Measurements from ENCODE around the gene DLGAP1. TPM values are rescaled to one million over a fixed set of nuclear protein-coding genes. Genes with fewer than 3 reads are reported as not detected.
A peak's percentile ranks its signal among the peaks of the same experiment; 100 is the strongest.

DLGAP1 gene
- total RNA-seq, 2 experiments from 2014 or later = 0.31 to 0.36 TPM

DNA sequence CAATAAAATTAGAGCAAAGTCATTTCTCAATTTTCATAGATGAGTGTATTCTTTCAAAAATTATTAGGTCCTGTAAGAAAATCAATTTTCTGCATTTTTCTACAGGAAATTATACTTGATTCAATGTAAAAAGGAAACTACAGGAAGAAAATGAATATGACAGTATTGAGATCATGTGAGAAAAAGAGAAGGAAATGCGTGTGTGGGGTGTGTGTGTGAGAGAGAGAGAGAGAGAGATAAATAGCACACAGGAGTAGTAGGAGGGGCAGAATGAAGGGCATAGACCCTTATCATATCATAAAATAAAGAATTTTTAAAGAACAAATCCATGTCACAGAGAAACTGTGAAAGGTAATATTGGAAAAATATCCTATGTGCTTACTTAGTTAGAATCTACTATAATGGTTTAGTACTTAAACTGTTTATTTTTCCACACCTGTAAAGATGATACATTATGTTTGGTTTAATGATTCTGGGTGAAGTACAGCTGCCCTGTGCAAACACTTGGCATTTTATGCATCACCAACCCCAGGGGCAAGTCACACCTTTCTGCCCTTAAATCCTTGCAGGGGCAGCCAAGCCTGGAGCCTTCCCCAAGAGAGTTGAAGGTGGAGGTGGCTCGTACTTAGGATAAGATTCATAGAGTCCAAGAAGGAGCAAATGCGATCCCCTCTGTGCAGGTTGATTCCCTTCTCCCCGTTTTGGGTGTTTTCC is 728.7 kb downstream of the DLGAP1 start:
- Mint-ChIP-seq H3K4me1 (ENCODE audit: low read depth) (no peaks in the 10 kb centered on the region), H3K9me3 (no peaks in the 10 kb centered on the region), H3K27me3 (peaks cover 29% of the 10 kb centered on the region), H3K36me3 (ENCODE audit: low read depth) (no peaks in the 10 kb centered on the region), H3K27ac (no peak overlapping the region), H3K4me3 (no peak overlapping the region)
- no peaks in the 10 kb centered on the region for H3K36me3 ChIP-seq (ENCODE audit: insufficient read depth, low read length)
- intact Hi-C loops (cut with DNase I, micrococcal nuclease) = no loop called here
- CTCF ChIA-PET = no interaction called here
- no peak overlapping the region for H3K4me3 ChIP-seq (ENCODE audit: low read length)
- POLR2A ChIA-PET = no interaction called here
- TF ChIP-seq, protein P1, sequence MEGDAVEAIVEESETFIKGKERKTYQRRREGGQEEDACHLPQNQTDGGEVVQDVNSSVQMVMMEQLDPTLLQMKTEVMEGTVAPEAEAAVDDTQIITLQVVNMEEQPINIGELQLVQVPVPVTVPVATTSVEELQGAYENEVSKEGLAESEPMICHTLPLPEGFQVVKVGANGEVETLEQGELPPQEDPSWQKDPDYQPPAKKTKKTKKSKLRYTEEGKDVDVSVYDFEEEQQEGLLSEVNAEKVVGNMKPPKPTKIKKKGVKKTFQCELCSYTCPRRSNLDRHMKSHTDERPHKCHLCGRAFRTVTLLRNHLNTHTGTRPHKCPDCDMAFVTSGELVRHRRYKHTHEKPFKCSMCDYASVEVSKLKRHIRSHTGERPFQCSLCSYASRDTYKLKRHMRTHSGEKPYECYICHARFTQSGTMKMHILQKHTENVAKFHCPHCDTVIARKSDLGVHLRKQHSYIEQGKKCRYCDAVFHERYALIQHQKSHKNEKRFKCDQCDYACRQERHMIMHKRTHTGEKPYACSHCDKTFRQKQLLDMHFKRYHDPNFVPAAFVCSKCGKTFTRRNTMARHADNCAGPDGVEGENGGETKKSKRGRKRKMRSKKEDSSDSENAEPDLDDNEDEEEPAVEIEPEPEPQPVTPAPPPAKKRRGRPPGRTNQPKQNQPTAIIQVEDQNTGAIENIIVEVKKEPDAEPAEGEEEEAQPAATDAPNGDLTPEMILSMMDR (IDR thresholded peaks at IDR 0.05) = no peak
- DNase-seq = peak in 1 of 14 experiments; percentile 13
- H3K27me3 ChIP-seq (ENCODE audit: control insufficient read depth in 1 of 2, insufficient read depth in 2 of 2, low read length in 2 of 2) = peaks cover 0 to 11% of the 10 kb centered on the region in 2 experiments
- H3K4me1 ChIP-seq (ENCODE audit: insufficient read depth, low read length) = no peaks in the 10 kb centered on the region
- ATAC-seq (ENCODE audit: poor library complexity) = no peak
- H3K9me3 ChIP-seq (ENCODE audit: control insufficient read depth in 1 of 2, insufficient read depth in 1 of 2, low read length in 2 of 2) = peaks cover 0 to 3% of the 10 kb centered on the region in 2 experiments
- no peak overlapping the region for H3K27ac ChIP-seq (ENCODE audit: low read depth in 1 of 2, low read length in 2 of 2)

DNA sequence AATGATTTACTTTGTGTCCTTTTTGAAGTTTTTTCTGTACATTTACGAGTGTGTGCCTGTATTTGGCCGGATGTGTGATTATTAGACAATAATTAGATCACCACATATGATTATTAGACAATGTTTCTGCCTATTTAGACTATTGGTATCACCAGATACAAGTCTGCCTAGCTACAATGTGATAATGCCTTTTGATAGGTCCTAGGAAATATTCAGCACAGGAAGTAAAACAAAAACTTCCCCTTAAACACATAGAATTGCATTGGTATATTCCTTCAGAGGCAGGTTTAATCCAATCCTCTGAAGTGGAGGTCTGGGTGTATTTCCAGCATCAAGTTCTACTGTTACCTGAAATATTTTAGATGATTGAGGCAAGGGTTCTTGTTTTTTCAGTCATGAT is 730.0 kb downstream of the DLGAP1 start:
- intact Hi-C loops (cut with DNase I, micrococcal nuclease) = no loop called here
- peaks cover 0 to 11% of the 10 kb centered on the region in 2 experiments for H3K27me3 ChIP-seq (ENCODE audit: control insufficient read depth in 1 of 2, insufficient read depth in 2 of 2, low read length in 2 of 2)

DNA sequence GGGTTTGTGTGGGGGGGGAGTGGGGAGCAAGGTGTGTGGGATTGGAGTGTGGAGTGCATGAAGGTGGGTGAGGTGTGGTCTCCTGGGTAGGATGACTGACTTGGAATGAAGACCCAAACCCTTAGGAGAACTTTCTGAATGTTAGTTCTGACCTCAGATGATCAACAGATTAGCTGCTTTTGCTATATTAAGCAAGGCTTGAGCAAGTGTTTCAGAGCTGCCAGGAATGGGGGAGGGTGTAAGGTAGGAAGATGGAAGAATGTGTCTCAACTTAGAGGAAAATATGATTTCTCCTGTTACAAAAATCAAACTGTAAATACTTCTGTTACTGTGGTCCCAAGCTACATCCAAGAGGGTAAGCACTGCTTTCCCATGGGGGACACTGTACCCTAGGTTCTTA is 731.6 kb downstream of the DLGAP1 start:
- H3K36me3 ChIP-seq (ENCODE audit: insufficient read depth, low read length) = no peaks in the 10 kb centered on the region
- TF ChIP-seq, protein P1 (IDR thresholded peaks at IDR 0.05) = no peak
- ChIA-PET POLR2A (no interaction called here), CTCF (no interaction called here)
- Mint-ChIP-seq H3K36me3 (ENCODE audit: low read depth) (no peaks in the 10 kb centered on the region), H3K27me3 (peaks cover 33% of the 10 kb centered on the region), H3K4me1 (ENCODE audit: low read depth) (no peaks in the 10 kb centered on the region), H3K27ac (no peak overlapping the region), H3K9me3 (no peaks in the 10 kb centered on the region), H3K4me3 (no peak overlapping the region)
- ATAC-seq (ENCODE audit: poor library complexity) (no peak), DNase-seq (no peak)
- no peaks in the 10 kb centered on the region for H3K9me3 ChIP-seq (ENCODE audit: control insufficient read depth in 1 of 2, insufficient read depth in 1 of 2, low read length in 2 of 2)
- intact Hi-C loops (cut with DNase I, micrococcal nuclease) = no loop called here
- H3K27ac ChIP-seq (ENCODE audit: low read depth in 1 of 2, low read length in 2 of 2) = no peak overlapping the region
- H3K27me3 ChIP-seq (ENCODE audit: control insufficient read depth in 1 of 2, insufficient read depth in 2 of 2, low read length in 2 of 2) = peaks cover 0 to 11% of the 10 kb centered on the region in 2 experiments
- H3K4me1 ChIP-seq (ENCODE audit: insufficient read depth, low read length) = no peaks in the 10 kb centered on the region
- no peak overlapping the region for H3K4me3 ChIP-seq (ENCODE audit: low read length)

More for the DNA sequence above, 730.0 kb downstream of the DLGAP1 start:
- Mint-ChIP-seq H3K9me3 (no peaks in the 10 kb centered on the region), H3K36me3 (ENCODE audit: low read depth) (no peaks in the 10 kb centered on the region), H3K4me1 (ENCODE audit: low read depth) (no peaks in the 10 kb centered on the region), H3K27ac (no peak overlapping the region), H3K4me3 (no peak overlapping the region), H3K27me3 (peaks cover 33% of the 10 kb centered on the region)
- CTCF ChIA-PET = no interaction called here
- H3K4me1 ChIP-seq (ENCODE audit: insufficient read depth, low read length) = no peaks in the 10 kb centered on the region
- no peaks in the 10 kb centered on the region for H3K36me3 ChIP-seq (ENCODE audit: insufficient read depth, low read length)
- no peak overlapping the region for H3K27ac ChIP-seq (ENCODE audit: low read depth in 1 of 2, low read length in 2 of 2)
- peaks cover 0 to 3% of the 10 kb centered on the region in 2 experiments for H3K9me3 ChIP-seq (ENCODE audit: control insufficient read depth in 1 of 2, insufficient read depth in 1 of 2, low read length in 2 of 2)
- TF ChIP-seq, protein P1 (IDR thresholded peaks at IDR 0.05) = no peak
- POLR2A ChIA-PET = no interaction called here
- DNase-seq (no peak), ATAC-seq (ENCODE audit: poor library complexity) (no peak)
- no peak overlapping the region for H3K4me3 ChIP-seq (ENCODE audit: low read length)

Measured in CD4-positive, alpha-beta T cell (primary cell).